GM18868 (cell line): ENCODE measurements around the gene CTTNBP2.

ENCODE experiments used
- ATAC-seq: cut with Tn5 transposase; IDR thresholded peaks from one replicate; pipeline ENCODE4 v1.9.1; 2021; ENCODE audit warnings: mild to moderate bottlenecking, moderate library complexity; ENCODE audit not compliant: unreplicated experiment

CTTNBP2 gene

GRCh38 chr7:117825132-117825531, 48.1 kb downstream of the CTTNBP2 start:
- no peak for ATAC-seq

- ATAC-seq, result no peak
These were observed 48.6 kb downstream of the CTTNBP2 start for GRCh38 chr7:117824592-117824991.

- no peak for ATAC-seq
These were observed 53.7 kb downstream of the CTTNBP2 start for GRCh38 chr7:117819558-117819957.

- no peak for ATAC-seq
These were observed 55.0 kb downstream of the CTTNBP2 start for GRCh38 chr7:117818232-117818631.

- no peak for ATAC-seq
These were observed 56.5 kb downstream of the CTTNBP2 start for GRCh38 chr7:117816727-117817126.

- ATAC-seq, result no peak
These were observed 61.5 kb downstream of the CTTNBP2 start for GRCh38 chr7:117811696-117812095.

GRCh38 chr7:117810642-117811512, 62.4 kb downstream of the CTTNBP2 start:
- no peak for ATAC-seq

GRCh38 chr7:117809958-117810357, 63.3 kb downstream of the CTTNBP2 start:
- peak; percentile 59 for ATAC-seq

- no peak for ATAC-seq
These were observed 64.1 kb downstream of the CTTNBP2 start for GRCh38 chr7:117808910-117809705.

- ATAC-seq, result no peak
These were observed 64.9 kb downstream of the CTTNBP2 start for GRCh38 chr7:117808341-117808757.

GRCh38 chr7:117807676-117808075, 65.6 kb downstream of the CTTNBP2 start:
- ATAC-seq, result no peak

- ATAC-seq, result no peak
These were observed 67.2 kb downstream of the CTTNBP2 start for GRCh38 chr7:117806011-117806410.

- ATAC-seq, result no peak
These were observed 68.0 kb downstream of the CTTNBP2 start for GRCh38 chr7:117805241-117805640.

GRCh38 chr7:117803476-117803875, 69.8 kb downstream of the CTTNBP2 start:
- ATAC-seq, result no peak

- no peak for ATAC-seq
These were observed 70.6 kb downstream of the CTTNBP2 start for GRCh38 chr7:117802660-117803059.

- ATAC-seq, result no peak
These were observed 72.4 kb downstream of the CTTNBP2 start for GRCh38 chr7:117800841-117801240.

GRCh38 chr7:117800406-117800805, 72.8 kb downstream of the CTTNBP2 start:
- peak; percentile 79 for ATAC-seq

GRCh38 chr7:117796889-117797288, 76.4 kb downstream of the CTTNBP2 start:
- ATAC-seq, result no peak

GRCh38 chr7:117793976-117794375, 79.3 kb downstream of the CTTNBP2 start:
- no peak for ATAC-seq

GRCh38 chr7:117793521-117793920, 79.7 kb downstream of the CTTNBP2 start:
- ATAC-seq, result no peak

- ATAC-seq, result peak; percentile 83
These were observed 81.1 kb downstream of the CTTNBP2 start for GRCh38 chr7:117791877-117792780.
